Body of pancreas (tissue), 4 donors: ENCODE measurements around the gene PPP1R9A. TPM values are rescaled to one million over a fixed set of nuclear protein-coding genes. Genes with fewer than 3 reads are reported as not detected.

ENCODE experiments used
- ATAC-seq: fragments of 150-250 bp; one replicate; pipeline ENCODE4 v1.9.1; 2016
- DNase-seq, 4 donors: peaks; one replicate each; pipeline ENCODE4 v3.0.0-alpha.2; 2019
- H3K27ac ChIP-seq, 4 donors: fragments of 200-600 bp; sonication (generic); 1 replicate in 3 of 4; 2 replicates in 1 of 4; pipeline versions ENCODE4 v1.5.1 to v1.6.1; 2016 to 2019; ENCODE audit warnings: mild to moderate bottlenecking in 1 of 4, mixed read lengths in 1 of 4, moderate library complexity in 1 of 4
- H3K27me3 ChIP-seq, 2 donors: fragments of 200-600 bp; sonication (generic); one replicate each; pipeline ENCODE4 v1.6.0; 2016; ENCODE audit warnings: mild to moderate bottlenecking in 1 of 2
- H3K36me3 ChIP-seq, 2 donors: fragments of 200-600 bp; sonication (generic); replicated peaks in 1 of 2; 2 replicates each; pipeline ENCODE4 v1.5.1; 2016; ENCODE audit warnings: low read depth in 2 of 2; ENCODE audit not compliant: insufficient read depth in 1 of 2
- H3K4me1 ChIP-seq: fragments of 200-600 bp; sonication (generic); one replicate; pipeline ENCODE4 v1.6.0; 2016
- H3K4me3 ChIP-seq, 2 donors: fragments of 200-600 bp; sonication (generic); 1 replicate in 1 of 2; 2 replicates in 1 of 2; pipeline ENCODE4 v1.5.1; 2016 to 2019
- H3K9me3 ChIP-seq, 3 donors: fragments of 200-600 bp; sonication (generic); 1 replicate in 2 of 3; 2 replicates in 1 of 3; pipeline ENCODE4 v1.5.1; 2016
- POLR2A ChIP-seq, 3 donors: fragments of 450-650 bp; IDR thresholded peaks; one replicate each; pipeline ENCODE4 v1.6.1; 2016; ENCODE audit warnings: antibody characterized with exemption in 3 of 3, mild to moderate bottlenecking in 2 of 3
- WGBS, 2 donors: methylation state at CpG; one replicate each; pipeline ENCODE4 v1.1.5; 2017; 5-methylcytosine and 5-hydroxymethylcytosine counted together
- intact Hi-C: fragments of 100-400 bp; cut with DNase I; formaldehyde crosslinking; loops from one replicate; pipeline ENCODE4 v1.15.1; 2023
- total RNA-seq, 2 donors: library from RNA; depleted of rRNA; stranded (reverse); fragments of >200 nt; gene quantifications; one replicate each; pipeline ENCODE4 v1.1.0, GENCODE V29; 2016
- TF ChIP-seq, protein P1 (sequence below), 7 experiments: fragments of 450-650 bp in 4 of 7; fragments of 200-600 bp in 3 of 7; sonication (generic) in 3 of 7; IDR thresholded peaks; one replicate each; pipeline ENCODE4 v1.5.1; 2016 to 2019; ENCODE audit warnings: antibody characterized with exemption in 7 of 7

PPP1R9A gene
- total RNA-seq, 2 donors from 2014 or later, result 16.1 to 44.2 TPM

- Histone ChIP-seq H3K36me3 (no peaks in the 10 kb centered on the region), H3K4me3 (no peak overlapping the region), H3K27ac (no peak overlapping the region), H3K27me3 (no peaks in the 10 kb centered on the region), H3K4me1 (no peaks in the 10 kb centered on the region), H3K9me3 (no peaks in the 10 kb centered on the region)
- ATAC-seq (no peak), DNase-seq (no peak)
- intact Hi-C loops, result no loop called here
- WGBS, 2 donors, result 30 to 40% methylated on average over 1 of the region's 1 CpG
- TF ChIP-seq POLR2A (IDR thresholded peaks at IDR 0.05), result no peak
- TF ChIP-seq, protein P1, sequence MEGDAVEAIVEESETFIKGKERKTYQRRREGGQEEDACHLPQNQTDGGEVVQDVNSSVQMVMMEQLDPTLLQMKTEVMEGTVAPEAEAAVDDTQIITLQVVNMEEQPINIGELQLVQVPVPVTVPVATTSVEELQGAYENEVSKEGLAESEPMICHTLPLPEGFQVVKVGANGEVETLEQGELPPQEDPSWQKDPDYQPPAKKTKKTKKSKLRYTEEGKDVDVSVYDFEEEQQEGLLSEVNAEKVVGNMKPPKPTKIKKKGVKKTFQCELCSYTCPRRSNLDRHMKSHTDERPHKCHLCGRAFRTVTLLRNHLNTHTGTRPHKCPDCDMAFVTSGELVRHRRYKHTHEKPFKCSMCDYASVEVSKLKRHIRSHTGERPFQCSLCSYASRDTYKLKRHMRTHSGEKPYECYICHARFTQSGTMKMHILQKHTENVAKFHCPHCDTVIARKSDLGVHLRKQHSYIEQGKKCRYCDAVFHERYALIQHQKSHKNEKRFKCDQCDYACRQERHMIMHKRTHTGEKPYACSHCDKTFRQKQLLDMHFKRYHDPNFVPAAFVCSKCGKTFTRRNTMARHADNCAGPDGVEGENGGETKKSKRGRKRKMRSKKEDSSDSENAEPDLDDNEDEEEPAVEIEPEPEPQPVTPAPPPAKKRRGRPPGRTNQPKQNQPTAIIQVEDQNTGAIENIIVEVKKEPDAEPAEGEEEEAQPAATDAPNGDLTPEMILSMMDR (IDR thresholded peaks at IDR 0.05), result no peak
Observed at GRCh38 chr7:95321720-95322119, 414.3 kb downstream of the PPP1R9A start.

GRCh38 chr7:95322396-95322795, 415.0 kb downstream of the PPP1R9A start:
- DNase-seq (no peak), ATAC-seq (no peak)

DNA sequence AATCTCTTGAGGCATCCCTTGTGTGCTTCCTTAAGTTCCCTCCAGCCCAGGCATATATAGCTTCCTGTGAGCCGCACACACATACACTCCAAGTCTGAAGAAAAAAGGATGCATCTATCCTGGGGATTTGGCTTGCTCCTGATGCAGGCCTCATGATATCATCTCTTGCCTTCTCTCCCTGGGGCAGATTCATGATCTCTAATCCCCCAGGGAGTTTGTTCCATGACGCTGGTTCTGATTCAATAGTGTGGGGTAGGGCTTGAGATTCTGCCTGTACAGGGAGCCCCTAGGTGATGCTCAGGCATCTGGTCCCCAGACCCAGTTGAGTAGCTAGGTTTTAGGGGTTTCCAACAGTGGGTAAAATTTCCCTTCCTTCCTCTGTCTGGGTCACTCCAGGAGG, 415.5 kb downstream of the PPP1R9A start:
- DNase-seq (no peak), ATAC-seq (no peak)
- no peaks in the 10 kb centered on the region for H3K27me3 ChIP-seq
- no peak for TF ChIP-seq POLR2A (IDR thresholded peaks at IDR 0.05)
- TF ChIP-seq, protein P1 (IDR thresholded peaks at IDR 0.05), result no peak
- no peak overlapping the region for H3K4me3 ChIP-seq
- WGBS, 2 donors, result 56 to 57% methylated on average over 2 of the region's 2 CpGs
- H3K9me3 ChIP-seq, result no peaks in the 10 kb centered on the region
- intact Hi-C loops, result no loop called here
- H3K4me1 ChIP-seq, result no peaks in the 10 kb centered on the region
- H3K36me3 ChIP-seq, result no peaks in the 10 kb centered on the region
- no peak overlapping the region for H3K27ac ChIP-seq

More at GRCh38 chr7:95322396-95322795, 415.0 kb downstream of the PPP1R9A start:
- no peak for TF ChIP-seq POLR2A (IDR thresholded peaks at IDR 0.05)
- TF ChIP-seq, protein P1 (IDR thresholded peaks at IDR 0.05), result no peak
- H3K27me3 ChIP-seq, result no peaks in the 10 kb centered on the region
- no peak overlapping the region for H3K4me3 ChIP-seq
- intact Hi-C loops, result no loop called here
- no peak overlapping the region for H3K27ac ChIP-seq
- no peaks in the 10 kb centered on the region for H3K36me3 ChIP-seq
- no peaks in the 10 kb centered on the region for H3K4me1 ChIP-seq
- 58 to 76% methylated on average over 8 of the region's 8 CpGs for WGBS, 2 donors
- no peaks in the 10 kb centered on the region for H3K9me3 ChIP-seq

GRCh38 chr7:95323410-95324129, 416.2 kb downstream of the PPP1R9A start:
- Histone ChIP-seq H3K4me3 (no peak overlapping the region), H3K9me3 (no peaks in the 10 kb centered on the region), H3K4me1 (no peaks in the 10 kb centered on the region), H3K36me3 (no peaks in the 10 kb centered on the region), H3K27me3 (no peaks in the 10 kb centered on the region), H3K27ac (no peak overlapping the region)
- intact Hi-C loops, result no loop called here
- ATAC-seq, result no peak
- no peak for TF ChIP-seq POLR2A (IDR thresholded peaks at IDR 0.05)
- TF ChIP-seq, protein P1 (IDR thresholded peaks at IDR 0.05), result no peak
- no peak for DNase-seq
- WGBS, 2 donors, result 76 to 83% methylated on average over 9 of the region's 9 CpGs

- TF ChIP-seq, protein P1 (IDR thresholded peaks at IDR 0.05), result no peak
- TF ChIP-seq POLR2A (IDR thresholded peaks at IDR 0.05), result no peak
- no peak within 1 kb of the TSS for H3K4me3 ChIP-seq
- WGBS, 2 donors, result 15 to 50% methylated on average over 3 to 20 of the region's 20 CpGs
- no peaks in the 10 kb centered on the region for H3K9me3 ChIP-seq
- no peaks in the 10 kb centered on the region for H3K27me3 ChIP-seq
- H3K27ac ChIP-seq, result no peak within 1 kb of the TSS
- intact Hi-C loops, result no loop called here
- H3K4me1 ChIP-seq, result no peaks in the 10 kb centered on the region
- ATAC-seq (no peak), DNase-seq (peak in 1 of 4 donors; percentile 11)
- no peaks in the 10 kb centered on the region for H3K36me3 ChIP-seq
Observed at GRCh38 chr7:95324431-95324830, 417.0 kb downstream of the PPP1R9A start, which contains the start of gene PON1. Gene PON1, minus strand, starts transcription at chr7:95324532. Its CDS starts 57 bp downstream, at chr7:95324475.
